ENCODE data around the gene RHOU. TPM values are rescaled to one million over a fixed set of nuclear protein-coding genes. Genes with fewer than 3 reads are reported as not detected.

Gene RHOU
- total and polyA plus RNA-seq, 10 of the 15 experiments (the other 5 are each of a cell fraction or from before 2014, with no cell fraction given) = not detected

GRCh38 chr1:228748431-228748830 is 13.2 kb downstream of the RHOU start (continued):
- TF ChIP-seq USF2 (IDR thresholded peaks at IDR 0.05; ENCODE audit: borderline replicate concordance, low read depth, low read length) (no peak), ATF3 (IDR thresholded peaks at IDR 0.05; ENCODE audit: borderline replicate concordance, extremely low read depth, low read depth, low read length) (no peak), MYC (IDR thresholded peaks at IDR 0.05; ENCODE audit: insufficient read depth, insufficient read length, insufficient replicate concordance, low read length, severe bottlenecking) (no peak), CHD1 (IDR thresholded peaks at IDR 0.05; ENCODE audit: low read depth, low read length) (no peak), ZZZ3 (IDR thresholded peaks at IDR 0.05; ENCODE audit: control insufficient read depth, insufficient read length, low read depth) (no peak), ZNF274 (IDR thresholded peaks at IDR 0.05; ENCODE audit: insufficient read depth, insufficient read length) (no peak), SMAD5 (IDR thresholded peaks at IDR 0.05; ENCODE audit: low read depth) (no peak)

DNA sequence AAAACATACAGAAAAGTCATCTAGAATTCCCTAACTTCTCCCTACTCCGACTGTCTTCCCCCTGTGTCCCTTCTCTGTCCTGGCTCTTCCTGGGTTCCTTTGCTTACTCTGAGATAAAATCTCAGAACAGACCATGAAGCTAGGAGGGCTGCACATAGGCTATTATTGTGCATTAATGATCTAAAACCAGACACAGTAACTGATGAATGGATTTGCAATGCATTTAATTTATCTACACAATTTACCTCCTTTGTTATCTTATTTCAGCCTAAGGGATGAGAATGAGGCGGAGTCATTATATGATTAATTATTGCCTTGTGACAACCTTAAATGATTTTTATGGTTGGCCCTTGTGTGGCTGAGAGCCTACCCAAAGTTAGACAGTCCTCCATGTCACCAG is 14.5 kb downstream of the RHOU start:
- in situ Hi-C loops (cut with MboI) (no loop called here), intact Hi-C loops (cut with micrococcal nuclease; ENCODE audit: unreplicated experiment) (no loop called here)
- no peak for FAIRE-seq
- Histone ChIP-seq H4K20me1 (ENCODE audit: control insufficient read depth, insufficient read depth) (no peaks in the 10 kb centered on the region), H3K4me1 (ENCODE audit: control insufficient read depth, insufficient read depth, low read length) (no peaks in the 10 kb centered on the region), H2AFZ (ENCODE audit: control insufficient read depth, low read depth, low read length) (no peak overlapping the region), H3K9me3 (replicated peaks; ENCODE audit: control insufficient read depth, insufficient read depth, low read length) (no peaks in the 10 kb centered on the region), H3K36me3 (ENCODE audit: control insufficient read depth in 2 of 2, insufficient read depth in 2 of 2, low read length in 1 of 2) (no peaks in the 10 kb centered on the region), H3K4me2 (ENCODE audit: control insufficient read depth, insufficient read depth) (no peak overlapping the region), H3K79me2 (ENCODE audit: control insufficient read depth, insufficient read depth, low read length) (no peaks in the 10 kb centered on the region), H3K9ac (ENCODE audit: control insufficient read depth, insufficient read depth, low read length) (no peak overlapping the region), H3K27ac (ENCODE audit: control insufficient read depth, insufficient read depth) (no peak overlapping the region), H3K4me3 (no peak overlapping the region), H3K27me3 (replicated peaks in 1 of 2; ENCODE audit: control insufficient read depth in 2 of 2, insufficient read depth in 2 of 2, low read length in 1 of 2) (peaks cover 0 to 2% of the 10 kb centered on the region in 2 experiments; a peak in 1 of 4 replicates)
- ATAC-seq = no peak
- SMC1A ChIA-PET (ENCODE audit: uncharacterized antibody, unreplicated experiment) = no interaction called here
- no TSS peak for BruUV-seq (replicated peaks)
- CTCF ChIA-PET = no interaction called here
- RAD21 ChIA-PET (ENCODE audit: unreplicated experiment) = no interaction called here
- WGBS (ENCODE audit: insufficient coverage, insufficient replicate concordance, low lambda C conversion rate, missing lambda C conversion rate) = 40% methylated on average over 2 of the region's 2 CpGs
- no peak for DNase-seq (ENCODE audit: low read depth, low spot score)
- POLR2A ChIA-PET = no interaction called here
- TF ChIP-seq, protein P1, sequence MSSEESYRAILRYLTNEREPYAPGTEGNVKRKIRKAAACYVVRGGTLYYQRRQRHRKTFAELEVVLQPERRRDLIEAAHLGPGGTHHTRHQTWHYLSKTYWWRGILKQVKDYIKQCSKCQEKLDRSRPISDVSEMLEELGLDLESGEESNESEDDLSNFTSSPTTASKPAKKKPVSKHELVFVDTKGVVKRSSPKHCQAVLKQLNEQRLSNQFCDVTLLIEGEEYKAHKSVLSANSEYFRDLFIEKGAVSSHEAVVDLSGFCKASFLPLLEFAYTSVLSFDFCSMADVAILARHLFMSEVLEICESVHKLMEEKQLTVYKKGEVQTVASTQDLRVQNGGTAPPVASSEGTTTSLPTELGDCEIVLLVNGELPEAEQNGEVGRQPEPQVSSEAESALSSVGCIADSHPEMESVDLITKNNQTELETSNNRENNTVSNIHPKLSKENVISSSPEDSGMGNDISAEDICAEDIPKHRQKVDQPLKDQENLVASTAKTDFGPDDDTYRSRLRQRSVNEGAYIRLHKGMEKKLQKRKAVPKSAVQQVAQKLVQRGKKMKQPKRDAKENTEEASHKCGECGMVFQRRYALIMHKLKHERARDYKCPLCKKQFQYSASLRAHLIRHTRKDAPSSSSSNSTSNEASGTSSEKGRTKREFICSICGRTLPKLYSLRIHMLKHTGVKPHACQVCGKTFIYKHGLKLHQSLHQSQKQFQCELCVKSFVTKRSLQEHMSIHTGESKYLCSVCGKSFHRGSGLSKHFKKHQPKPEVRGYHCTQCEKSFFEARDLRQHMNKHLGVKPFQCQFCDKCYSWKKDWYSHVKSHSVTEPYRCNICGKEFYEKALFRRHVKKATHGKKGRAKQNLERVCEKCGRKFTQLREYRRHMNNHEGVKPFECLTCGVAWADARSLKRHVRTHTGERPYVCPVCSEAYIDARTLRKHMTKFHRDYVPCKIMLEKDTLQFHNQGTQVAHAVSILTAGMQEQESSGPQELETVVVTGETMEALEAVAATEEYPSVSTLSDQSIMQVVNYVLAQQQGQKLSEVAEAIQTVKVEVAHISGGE (CRISPR knock-in tag; IDR thresholded peaks at IDR 0.05) = no peak
- TF ChIP-seq ZNF592 (IDR thresholded peaks at IDR 0.05) (no peak), FOXK2 (IDR thresholded peaks at IDR 0.05) (no peak)

Measured in GM12878 (cell line).